ENCODE measurements around the gene MYMK. TPM values are rescaled to one million over a fixed set of nuclear protein-coding genes. Genes with fewer than 3 reads are reported as not detected.

MYMK gene
- total RNA-seq, 3 donors from 2014 or later (not counting 1 experiment from before 2014, with no cell fraction given), result not detected

GRCh38 chr9:133502112-133502511 is 22.6 kb downstream of the MYMK start:
- peaks cover 10% of the 10 kb centered on the region for H3K9me3 ChIP-seq (ENCODE audit: control insufficient read depth, insufficient read depth, low read length)
- no peak overlapping the region for H3K27ac Mint-ChIP-seq
- H3K9me3 Mint-ChIP-seq, result peaks cover 2 to 14% of the 10 kb centered on the region in 2 donors
- DNase-seq, result no peak
- peaks cover 19% of the 10 kb centered on the region for H3K36me3 Mint-ChIP-seq
- H3K27me3 ChIP-seq (ENCODE audit: control insufficient read depth, insufficient read depth, low read length), result peaks cover 7% of the 10 kb centered on the region
- WGBS (ENCODE audit: insufficient coverage), result 100% methylated on average over 1 of the region's 1 CpG
- no peak overlapping the region for H3K4me3 Mint-ChIP-seq
- H3K4me3 ChIP-seq (ENCODE audit: low read length), result no peak overlapping the region
- TF ChIP-seq, protein P1, sequence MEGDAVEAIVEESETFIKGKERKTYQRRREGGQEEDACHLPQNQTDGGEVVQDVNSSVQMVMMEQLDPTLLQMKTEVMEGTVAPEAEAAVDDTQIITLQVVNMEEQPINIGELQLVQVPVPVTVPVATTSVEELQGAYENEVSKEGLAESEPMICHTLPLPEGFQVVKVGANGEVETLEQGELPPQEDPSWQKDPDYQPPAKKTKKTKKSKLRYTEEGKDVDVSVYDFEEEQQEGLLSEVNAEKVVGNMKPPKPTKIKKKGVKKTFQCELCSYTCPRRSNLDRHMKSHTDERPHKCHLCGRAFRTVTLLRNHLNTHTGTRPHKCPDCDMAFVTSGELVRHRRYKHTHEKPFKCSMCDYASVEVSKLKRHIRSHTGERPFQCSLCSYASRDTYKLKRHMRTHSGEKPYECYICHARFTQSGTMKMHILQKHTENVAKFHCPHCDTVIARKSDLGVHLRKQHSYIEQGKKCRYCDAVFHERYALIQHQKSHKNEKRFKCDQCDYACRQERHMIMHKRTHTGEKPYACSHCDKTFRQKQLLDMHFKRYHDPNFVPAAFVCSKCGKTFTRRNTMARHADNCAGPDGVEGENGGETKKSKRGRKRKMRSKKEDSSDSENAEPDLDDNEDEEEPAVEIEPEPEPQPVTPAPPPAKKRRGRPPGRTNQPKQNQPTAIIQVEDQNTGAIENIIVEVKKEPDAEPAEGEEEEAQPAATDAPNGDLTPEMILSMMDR (IDR thresholded peaks at IDR 0.05), result no peak
- no peak for ATAC-seq
- H3K27ac ChIP-seq (ENCODE audit: low read length), result no peak overlapping the region
- no peaks in the 10 kb centered on the region for H3K36me3 ChIP-seq (ENCODE audit: control insufficient read depth, insufficient read depth, low read length)
- intact Hi-C loops (cut with micrococcal nuclease), result no loop called here
- H3K4me1 ChIP-seq (ENCODE audit: control insufficient read depth, insufficient read depth, low read length), result no peaks in the 10 kb centered on the region
- no peaks in the 10 kb centered on the region for H3K4me1 Mint-ChIP-seq
- peaks cover 10 to 31% of the 10 kb centered on the region in 2 donors for H3K27me3 Mint-ChIP-seq (ENCODE audit: low read depth in 2 of 2)

GRCh38 chr9:133499892-133500270 is 24.9 kb downstream of the MYMK start:
- H3K9me3 Mint-ChIP-seq, result peaks cover 2 to 14% of the 10 kb centered on the region in 2 donors
- 81% methylated on average over 12 of the region's 12 CpGs for WGBS (ENCODE audit: insufficient coverage)
- Histone ChIP-seq H3K27me3 (ENCODE audit: control insufficient read depth, insufficient read depth, low read length) (peaks cover 7% of the 10 kb centered on the region), H3K4me3 (ENCODE audit: low read length) (no peak overlapping the region), H3K9me3 (ENCODE audit: control insufficient read depth, insufficient read depth, low read length) (peaks cover 10% of the 10 kb centered on the region), H3K4me1 (ENCODE audit: control insufficient read depth, insufficient read depth, low read length) (no peaks in the 10 kb centered on the region), H3K36me3 (ENCODE audit: control insufficient read depth, insufficient read depth, low read length) (no peaks in the 10 kb centered on the region), H3K27ac (ENCODE audit: low read length) (no peak overlapping the region)
- H3K27ac Mint-ChIP-seq, result no peak overlapping the region
- no peak for DNase-seq
- peaks cover 10 to 31% of the 10 kb centered on the region in 2 donors for H3K27me3 Mint-ChIP-seq (ENCODE audit: low read depth in 2 of 2)
- peaks cover 19% of the 10 kb centered on the region for H3K36me3 Mint-ChIP-seq
- no peaks in the 10 kb centered on the region for H3K4me1 Mint-ChIP-seq
- ATAC-seq, result no peak
- intact Hi-C loops (cut with micrococcal nuclease), result no loop called here
- TF ChIP-seq, protein P1 (IDR thresholded peaks at IDR 0.05), result no peak
- H3K4me3 Mint-ChIP-seq, result no peak overlapping the region

GRCh38 chr9:133499132-133499891 is 25.4 kb downstream of the MYMK start:
- TF ChIP-seq, protein P1 (IDR thresholded peaks at IDR 0.05), result no peak
- WGBS (ENCODE audit: insufficient coverage), result 86% methylated on average over 19 of the region's 19 CpGs

More at GRCh38 chr9:133499132-133499891, 25.4 kb downstream of the MYMK start:
- peaks cover 2 to 14% of the 10 kb centered on the region in 2 donors for H3K9me3 Mint-ChIP-seq
- peaks cover 10% of the 10 kb centered on the region for H3K9me3 ChIP-seq (ENCODE audit: control insufficient read depth, insufficient read depth, low read length)
- no peaks in the 10 kb centered on the region for H3K36me3 ChIP-seq (ENCODE audit: control insufficient read depth, insufficient read depth, low read length)
- H3K4me3 Mint-ChIP-seq, result no peak overlapping the region
- no peak overlapping the region for H3K27ac Mint-ChIP-seq
- no peak overlapping the region for H3K27ac ChIP-seq (ENCODE audit: low read length)
- no peaks in the 10 kb centered on the region for H3K4me1 ChIP-seq (ENCODE audit: control insufficient read depth, insufficient read depth, low read length)
- intact Hi-C loops (cut with micrococcal nuclease), result no loop called here
- H3K4me1 Mint-ChIP-seq, result no peaks in the 10 kb centered on the region
- H3K27me3 ChIP-seq (ENCODE audit: control insufficient read depth, insufficient read depth, low read length), result peaks cover 7% of the 10 kb centered on the region
- H3K4me3 ChIP-seq (ENCODE audit: low read length), result no peak overlapping the region
- H3K36me3 Mint-ChIP-seq, result peaks cover 19% of the 10 kb centered on the region
- DNase-seq, result no peak
- no peak for ATAC-seq
- H3K27me3 Mint-ChIP-seq (ENCODE audit: low read depth in 2 of 2), result peaks cover 10 to 31% of the 10 kb centered on the region in 2 donors
